ENCODE measurements around the gene STIM1. TPM values are rescaled to one million over a fixed set of nuclear protein-coding genes. Genes with fewer than 3 reads are reported as not detected.
"Not testable (repeated sequence)": the region's sequence is repeated elsewhere in the genome, so short reads cannot be mapped to it uniquely, and the experiment has no call there.

STIM1 gene
- total RNA-seq, 1 donor from 2014 or later = 16.3 TPM

DNA sequence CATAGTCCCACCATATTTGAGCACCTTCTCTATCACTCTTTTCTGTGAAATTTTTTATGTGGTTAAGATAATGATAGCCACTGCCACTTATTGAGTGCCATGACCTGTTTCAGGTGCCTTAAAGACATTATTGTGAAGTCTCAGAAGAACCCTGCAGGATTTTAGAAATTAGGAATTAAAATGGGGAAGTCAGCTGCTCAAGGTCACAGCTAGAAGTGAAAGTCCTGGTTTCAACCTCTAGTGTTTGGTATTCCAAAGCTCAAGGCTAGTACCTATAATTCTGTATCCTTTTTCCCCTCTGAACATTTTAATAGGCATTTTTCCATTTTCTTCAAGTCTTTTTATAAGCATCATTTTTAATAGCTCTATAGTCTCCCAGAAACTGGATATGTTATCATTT is 230.1 kb downstream of the STIM1 start:
- FAIRE-seq = no peak
- no peak for DNase-seq (ENCODE audit: low spot score in 2 of 2)

DNA sequence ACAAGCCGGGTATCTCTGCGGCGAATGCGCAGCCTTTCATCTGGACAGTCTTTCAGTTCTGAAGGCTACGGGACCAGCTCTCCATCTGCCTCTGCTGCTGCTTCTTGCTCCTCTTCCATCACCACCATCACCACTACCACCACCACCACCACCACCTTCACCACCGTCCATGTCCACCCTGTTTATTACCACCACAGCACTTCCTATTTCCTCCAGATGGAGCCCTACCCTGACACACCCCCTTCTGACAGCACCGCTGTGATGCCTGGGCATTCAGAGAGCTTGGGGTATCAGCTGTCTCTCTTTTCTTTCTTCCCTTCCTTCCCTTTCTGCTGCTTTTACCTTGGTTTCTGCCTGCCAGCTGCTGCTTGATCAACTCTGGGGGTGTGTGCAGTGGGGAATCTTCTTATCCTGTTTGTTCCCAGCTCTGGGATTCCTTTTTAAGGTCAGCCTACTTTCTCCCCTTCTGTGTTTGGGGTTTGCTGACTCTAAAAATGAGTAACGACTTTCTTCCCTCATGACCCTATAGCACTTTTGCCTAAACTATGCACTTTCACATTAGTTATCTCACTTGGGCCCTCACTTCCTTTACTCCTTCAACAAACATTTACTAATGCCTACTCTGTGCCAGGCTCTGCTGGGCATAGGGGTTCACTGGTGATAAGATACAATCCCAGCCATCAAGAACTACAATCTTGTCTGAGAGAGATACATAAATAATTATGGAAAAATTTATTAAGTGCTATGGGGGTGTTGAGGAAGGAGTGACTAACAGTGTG is 231.3 kb downstream of the STIM1 start:
- DNase-seq (ENCODE audit: low spot score in 2 of 2) = no peak
- no peak for FAIRE-seq

- no peak for DNase-seq (ENCODE audit: low spot score in 2 of 2)
These were observed 232.1 kb downstream of the STIM1 start for GRCh38 chr11:4087551-4087950.

GRCh38 chr11:4090258-4090657 is 234.8 kb downstream of the STIM1 start:
- DNase-seq (ENCODE audit: low spot score in 2 of 2) (no peak), FAIRE-seq (no peak)

More at GRCh38 chr11:4087551-4087950, 232.1 kb downstream of the STIM1 start:
- FAIRE-seq = no peak

GRCh38 chr11:4092026-4092425 is 236.6 kb downstream of the STIM1 start:
- DNase-seq (ENCODE audit: low spot score in 2 of 2) = no peak
- no peak for FAIRE-seq

- FAIRE-seq = no peak
- DNase-seq (ENCODE audit: low spot score in 2 of 2) = peak; percentile 12 to 21
These were observed 238.3 kb downstream of the STIM1 start for GRCh38 chr11:4093519-4094347.

- DNase-seq (ENCODE audit: low spot score in 2 of 2) (peak; percentile 83 to 92), FAIRE-seq (no peak)
These were observed 239.2 kb downstream of the STIM1 start, which contains the start of gene RRM1 for GRCh38 chr11:4094348-4095291. Gene RRM1, plus strand, starts transcription at chr11:4094799. Its CDS starts 214 bp downstream, at chr11:4095013.

GRCh38 chr11:4095509-4096230 is 240.2 kb downstream of the STIM1 start:
- DNase-seq (ENCODE audit: low spot score in 2 of 2) = peak; percentile 16 to 17
- FAIRE-seq = no peak

DNA sequence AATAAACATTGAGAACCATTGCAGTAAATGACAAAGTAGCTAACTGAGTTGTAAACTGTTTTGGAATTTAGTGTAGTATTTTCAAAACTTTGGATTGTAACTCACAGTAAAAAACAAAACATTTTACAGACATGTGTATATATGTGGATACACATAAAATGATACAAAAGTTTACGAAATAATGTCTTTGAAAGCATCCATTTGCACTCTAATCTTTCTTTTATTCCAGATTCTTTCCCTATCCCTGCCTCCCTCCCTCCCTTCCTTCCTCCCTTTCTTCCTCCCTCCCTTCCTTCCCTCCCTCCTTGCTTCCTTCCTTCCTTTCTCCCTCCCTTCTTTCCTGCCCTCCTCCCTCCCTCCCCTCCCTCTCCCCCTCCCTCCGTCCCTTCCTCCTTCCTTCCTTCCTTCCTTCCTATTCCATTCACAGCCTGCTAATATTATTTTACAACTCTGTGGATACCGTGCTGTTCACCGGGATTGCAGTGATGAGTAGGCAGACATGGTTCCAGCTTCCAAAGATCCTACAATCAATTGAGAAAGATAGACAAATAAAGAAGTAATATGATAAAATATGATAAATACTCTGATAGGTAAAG is 242.7 kb downstream of the STIM1 start:
- DNase-seq (ENCODE audit: low spot score in 2 of 2) = no peak
- no peak for FAIRE-seq

- DNase-seq (ENCODE audit: low spot score in 2 of 2) = no peak
- FAIRE-seq = no peak
These were observed 247.2 kb downstream of the STIM1 start for GRCh38 chr11:4102711-4103110.

GRCh38 chr11:4103269-4103668 is 247.8 kb downstream of the STIM1 start:
- no peak for FAIRE-seq
- no peak for DNase-seq (ENCODE audit: low spot score in 2 of 2)

DNA sequence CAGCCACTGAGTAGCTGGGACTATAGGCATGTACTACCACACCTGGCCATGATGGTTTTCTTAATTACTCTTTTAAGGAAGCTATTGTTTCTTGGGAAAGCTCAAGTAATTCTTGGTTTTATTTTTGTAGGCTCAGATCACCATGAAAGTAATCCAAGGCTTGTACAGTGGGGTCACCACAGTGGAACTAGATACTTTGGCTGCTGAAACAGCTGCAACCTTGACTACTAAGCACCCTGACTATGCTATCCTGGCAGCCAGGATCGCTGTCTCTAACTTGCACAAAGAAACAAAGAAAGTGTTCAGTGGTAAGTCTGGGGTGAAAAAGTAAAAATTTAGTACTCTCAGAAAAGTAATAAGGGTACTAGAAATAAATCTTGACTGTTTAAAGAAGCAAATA is 250.5 kb downstream of the STIM1 start:
- FAIRE-seq = no peak
- DNase-seq (ENCODE audit: low spot score in 2 of 2) = no peak

DNA sequence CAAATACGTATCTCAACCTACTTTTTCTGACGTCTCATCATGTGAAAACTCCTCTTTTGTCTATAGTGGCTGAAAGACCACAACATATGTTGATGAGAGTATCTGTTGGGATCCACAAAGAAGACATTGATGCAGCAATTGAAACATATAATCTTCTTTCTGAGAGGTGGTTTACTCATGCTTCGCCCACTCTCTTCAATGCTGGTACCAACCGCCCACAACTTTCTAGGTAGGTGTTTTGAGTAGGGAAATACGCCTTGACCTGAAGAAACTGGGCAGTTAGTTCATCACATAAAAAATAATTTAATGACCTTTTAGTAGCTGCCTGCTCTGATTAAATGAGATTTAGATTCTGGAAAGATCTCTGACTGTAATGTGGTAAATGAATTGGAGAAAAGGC is 256.4 kb downstream of the STIM1 start:
- FAIRE-seq (no peak), DNase-seq (ENCODE audit: low spot score in 2 of 2) (no peak)

- FAIRE-seq (no peak), DNase-seq (ENCODE audit: low spot score in 2 of 2) (no peak)
These were observed 259.7 kb downstream of the STIM1 start for GRCh38 chr11:4115128-4115527.

DNA sequence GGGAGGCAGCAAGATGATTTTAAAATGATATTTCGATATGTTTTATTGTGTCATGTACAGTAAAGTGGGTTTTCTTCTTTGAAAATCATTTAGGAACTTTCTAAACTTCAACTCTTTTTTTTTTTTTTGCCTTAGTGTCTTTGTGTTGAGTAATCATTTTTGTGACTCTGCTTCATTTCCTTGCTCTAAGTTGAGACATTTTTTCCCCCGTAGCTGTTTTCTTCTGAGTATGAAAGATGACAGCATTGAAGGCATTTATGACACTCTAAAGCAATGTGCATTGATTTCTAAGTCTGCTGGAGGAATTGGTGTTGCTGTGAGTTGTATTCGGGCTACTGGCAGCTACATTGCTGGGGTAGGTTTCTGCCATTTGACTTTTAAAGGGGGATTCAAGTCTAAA is 262.6 kb downstream of the STIM1 start:
- DNase-seq (ENCODE audit: low spot score in 2 of 2) (no peak), FAIRE-seq (no peak)

DNA sequence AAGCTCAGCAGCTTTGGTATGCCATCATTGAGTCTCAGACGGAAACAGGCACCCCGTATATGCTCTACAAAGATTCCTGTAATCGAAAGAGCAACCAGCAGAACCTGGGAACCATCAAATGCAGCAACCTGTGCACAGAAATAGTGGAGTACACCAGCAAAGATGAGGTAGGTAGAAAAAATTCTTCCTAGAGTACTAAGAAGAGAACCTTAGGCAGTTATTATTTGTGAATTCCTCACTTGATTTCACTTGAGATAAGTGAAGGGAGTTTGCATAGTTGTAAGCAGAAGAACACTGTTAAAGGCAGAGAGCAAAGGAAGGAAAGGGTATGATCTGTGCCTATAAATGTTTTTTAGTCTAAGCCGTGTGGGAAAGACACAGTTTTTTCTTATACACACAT is 267.8 kb downstream of the STIM1 start:
- FAIRE-seq (no peak), DNase-seq (ENCODE audit: low spot score in 2 of 2) (no peak)

- FAIRE-seq = no peak
- DNase-seq (ENCODE audit: low spot score in 2 of 2) = no peak
These were observed 269.7 kb downstream of the STIM1 start for GRCh38 chr11:4125141-4125540.

DNA sequence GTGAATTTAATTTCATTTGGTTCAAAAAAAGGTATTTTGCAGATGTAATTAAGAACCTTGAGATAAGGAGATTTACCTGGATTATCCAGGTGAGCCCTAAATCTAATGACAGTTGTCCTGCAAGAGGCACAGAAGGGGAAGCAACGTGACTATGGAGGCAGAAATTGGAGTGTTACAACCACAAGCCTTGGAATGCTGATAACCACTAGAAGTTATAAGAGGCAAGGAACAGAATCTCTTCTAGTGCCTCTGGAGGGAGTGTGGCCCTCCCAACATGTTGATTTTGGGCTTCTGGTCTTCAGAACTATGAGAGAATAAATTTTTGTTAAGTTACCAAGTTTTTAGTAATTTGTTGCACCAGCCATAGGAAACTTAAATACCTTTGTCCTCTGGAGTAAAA is 271.9 kb downstream of the STIM1 start:
- DNase-seq (ENCODE audit: low spot score in 2 of 2) = no peak
- FAIRE-seq = no peak

DNA sequence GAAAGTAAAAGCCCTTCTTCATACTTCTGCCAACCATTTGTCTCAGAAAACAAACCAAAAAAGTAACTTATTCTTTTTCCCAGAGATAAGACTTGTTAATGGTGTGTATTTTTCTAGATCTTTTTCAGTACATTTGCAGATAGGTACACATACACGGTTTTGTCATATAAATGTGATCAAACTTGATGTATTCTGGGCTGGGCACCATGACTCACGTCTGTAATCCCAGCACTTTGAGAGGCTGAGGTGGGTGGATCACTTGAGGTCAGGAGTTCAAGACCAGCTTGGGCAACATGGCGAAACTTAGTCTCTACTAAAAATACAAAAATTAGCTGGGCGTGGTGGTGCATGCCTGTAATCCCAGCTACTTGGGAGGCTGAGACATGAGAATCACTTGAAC is 274.8 kb downstream of the STIM1 start:
- not testable (repeated sequence) for DNase-seq (ENCODE audit: low spot score in 2 of 2); FAIRE-seq

Measured in frontal cortex (tissue), 4 donors.